AG09319 (cell line): ENCODE data around the gene HSD17B8.
A peak's percentile ranks its signal among the peaks of the same experiment; 100 is the strongest.

Experiments used
- DNase-seq: peaks from one replicate; pipeline ENCODE4 v3.0.0-alpha.2; 2010; ENCODE audit warnings: low read depth; ENCODE audit errors: extremely low read depth
- CTCF ChIP-seq: IDR thresholded peaks from 2 replicates; pipeline ENCODE4 v1.5.1; 2011; ENCODE audit warnings: low read depth, mild to moderate bottlenecking, inconsistent platforms, low read length, moderate library complexity

Gene HSD17B8

GRCh38 chr6:33208091-33208967, 3.9 kb downstream of the HSD17B8 start, which contains the start of gene RING1:
RING1 (plus strand) TSS chr6:33208500; CDS start chr6:33208823, 323 bp downstream.
- no peak for TF ChIP-seq CTCF
- DNase-seq: peak; percentile 52

- no peak for TF ChIP-seq CTCF
- DNase-seq: no peak
These were observed 5.4 kb downstream of the HSD17B8 start for GRCh38 chr6:33209856-33210255.

GRCh38 chr6:33211136-33211535, 6.7 kb downstream of the HSD17B8 start:
- no peak for DNase-seq
- no peak for TF ChIP-seq CTCF

- no peak for DNase-seq
- no peak for TF ChIP-seq CTCF
These were observed 7.4 kb downstream of the HSD17B8 start for GRCh38 chr6:33211666-33212422.

GRCh38 chr6:33212857-33213165, 8.4 kb downstream of the HSD17B8 start:
- no peak for TF ChIP-seq CTCF
- no peak for DNase-seq

GRCh38 chr6:33213166-33213988, 8.9 kb downstream of the HSD17B8 start:
- no peak for TF ChIP-seq CTCF
- no peak for DNase-seq
